Measurements from ENCODE around the gene SARS1.

SARS1 gene

GRCh38 chr1:109271458-109271857 is 57.7 kb downstream of the SARS1 start:
- DNase-seq (ENCODE audit: low spot score) (no peak), ATAC-seq (ENCODE audit: low read depth) (no peak)
- Histone ChIP-seq H3K9me3 (ENCODE audit: severe bottlenecking) (no peaks in the 10 kb centered on the region), H3K36me3 (ENCODE audit: low read depth) (peaks cover 9% of the 10 kb centered on the region), H3K27ac (ENCODE audit: poor library complexity, severe bottlenecking) (no peak overlapping the region), H3K4me1 (ENCODE audit: insufficient read depth, poor library complexity, severe bottlenecking) (peaks cover 32% of the 10 kb centered on the region), H3K27me3 (ENCODE audit: insufficient read depth, poor library complexity, severe bottlenecking) (no peaks in the 10 kb centered on the region), H3K4me3 (ENCODE audit: severe bottlenecking) (no peak overlapping the region)
- no peak for TF ChIP-seq CTCF (IDR thresholded peaks at IDR 0.05; ENCODE audit: poor library complexity, severe bottlenecking)

- no peak for ATAC-seq (ENCODE audit: low read depth)
- no peak for DNase-seq (ENCODE audit: low spot score)
Observed at GRCh38 chr1:109272021-109272799, 58.5 kb downstream of the SARS1 start.

GRCh38 chr1:109272831-109273547 is 59.3 kb downstream of the SARS1 start:
- Histone ChIP-seq H3K4me1 (ENCODE audit: insufficient read depth, poor library complexity, severe bottlenecking) (peaks cover 31% of the 10 kb centered on the region), H3K27me3 (ENCODE audit: insufficient read depth, poor library complexity, severe bottlenecking) (no peaks in the 10 kb centered on the region), H3K9me3 (ENCODE audit: severe bottlenecking) (no peaks in the 10 kb centered on the region), H3K36me3 (ENCODE audit: low read depth) (peaks cover 12% of the 10 kb centered on the region), H3K4me3 (ENCODE audit: severe bottlenecking) (peak overlapping the region; percentile 4), H3K27ac (ENCODE audit: poor library complexity, severe bottlenecking) (peak overlapping the region; percentile 83)
- TF ChIP-seq CTCF (IDR thresholded peaks at IDR 0.05; ENCODE audit: poor library complexity, severe bottlenecking): no peak
- DNase-seq (ENCODE audit: low spot score) (peak; percentile 72), ATAC-seq (ENCODE audit: low read depth) (peak; percentile 61)

More at GRCh38 chr1:109272021-109272799, 58.5 kb downstream of the SARS1 start:
- Histone ChIP-seq H3K27me3 (ENCODE audit: insufficient read depth, poor library complexity, severe bottlenecking) (no peaks in the 10 kb centered on the region), H3K36me3 (ENCODE audit: low read depth) (peaks cover 10% of the 10 kb centered on the region), H3K4me3 (ENCODE audit: severe bottlenecking) (no peak overlapping the region), H3K27ac (ENCODE audit: poor library complexity, severe bottlenecking) (peak overlapping the region; percentile 83), H3K4me1 (ENCODE audit: insufficient read depth, poor library complexity, severe bottlenecking) (peaks cover 31% of the 10 kb centered on the region), H3K9me3 (ENCODE audit: severe bottlenecking) (no peaks in the 10 kb centered on the region)
- TF ChIP-seq CTCF (IDR thresholded peaks at IDR 0.05; ENCODE audit: poor library complexity, severe bottlenecking): no peak

- Histone ChIP-seq H3K4me1 (ENCODE audit: insufficient read depth, poor library complexity, severe bottlenecking) (peaks cover 31% of the 10 kb centered on the region), H3K36me3 (ENCODE audit: low read depth) (peaks cover 19% of the 10 kb centered on the region), H3K9me3 (ENCODE audit: severe bottlenecking) (no peaks in the 10 kb centered on the region), H3K27ac (ENCODE audit: poor library complexity, severe bottlenecking) (peak overlapping the region; percentile 83), H3K4me3 (ENCODE audit: severe bottlenecking) (peak overlapping the region; percentile 4), H3K27me3 (ENCODE audit: insufficient read depth, poor library complexity, severe bottlenecking) (no peaks in the 10 kb centered on the region)
- DNase-seq (ENCODE audit: low spot score) (no peak), ATAC-seq (ENCODE audit: low read depth) (no peak)
- TF ChIP-seq CTCF (IDR thresholded peaks at IDR 0.05; ENCODE audit: poor library complexity, severe bottlenecking): no peak
Observed at GRCh38 chr1:109273570-109274288, 60.0 kb downstream of the SARS1 start.
